Measurements from ENCODE around the gene LTB4R. TPM values are rescaled to one million over a fixed set of nuclear protein-coding genes. Genes with fewer than 3 reads are reported as not detected.

LTB4R gene
- total and polyA plus RNA-seq, 2 donors from 2014 or later: 4.6 to 9.3 TPM

GRCh38 chr14:24307575-24308341, 3.5 kb upstream of the LTB4R start, which contains the start of gene CIDEB:
Gene CIDEB, minus strand, starts transcription at chr14:24307977. Its CDS starts 119 bp downstream, at chr14:24307858.
- H3K27ac ChIP-seq (ENCODE audit: low read depth in 2 of 2, low read length in 2 of 2): peak within 1 kb of the TSS; percentile 71 to 79
- H3K36me3 ChIP-seq (ENCODE audit: control insufficient read depth in 2 of 3, insufficient read depth in 3 of 3, low read length in 3 of 3): peaks cover 2 to 42% (median 26%) of the 10 kb centered on the region in 3 donors
- H3K27me3 ChIP-seq (ENCODE audit: control insufficient read depth, insufficient read depth, low read length): no peaks in the 10 kb centered on the region
- H3K4me1 ChIP-seq (ENCODE audit: control insufficient read depth in 2 of 3, insufficient read depth in 2 of 3, low read depth in 1 of 3, low read length in 3 of 3): peaks cover 0 to 33% (median 28%) of the 10 kb centered on the region in 3 donors
- H3K9ac ChIP-seq (ENCODE audit: low read length in 3 of 3): peak within 1 kb of the TSS in 2 of 3 donors; percentile 41 to 60
- TF ChIP-seq, protein P1, sequence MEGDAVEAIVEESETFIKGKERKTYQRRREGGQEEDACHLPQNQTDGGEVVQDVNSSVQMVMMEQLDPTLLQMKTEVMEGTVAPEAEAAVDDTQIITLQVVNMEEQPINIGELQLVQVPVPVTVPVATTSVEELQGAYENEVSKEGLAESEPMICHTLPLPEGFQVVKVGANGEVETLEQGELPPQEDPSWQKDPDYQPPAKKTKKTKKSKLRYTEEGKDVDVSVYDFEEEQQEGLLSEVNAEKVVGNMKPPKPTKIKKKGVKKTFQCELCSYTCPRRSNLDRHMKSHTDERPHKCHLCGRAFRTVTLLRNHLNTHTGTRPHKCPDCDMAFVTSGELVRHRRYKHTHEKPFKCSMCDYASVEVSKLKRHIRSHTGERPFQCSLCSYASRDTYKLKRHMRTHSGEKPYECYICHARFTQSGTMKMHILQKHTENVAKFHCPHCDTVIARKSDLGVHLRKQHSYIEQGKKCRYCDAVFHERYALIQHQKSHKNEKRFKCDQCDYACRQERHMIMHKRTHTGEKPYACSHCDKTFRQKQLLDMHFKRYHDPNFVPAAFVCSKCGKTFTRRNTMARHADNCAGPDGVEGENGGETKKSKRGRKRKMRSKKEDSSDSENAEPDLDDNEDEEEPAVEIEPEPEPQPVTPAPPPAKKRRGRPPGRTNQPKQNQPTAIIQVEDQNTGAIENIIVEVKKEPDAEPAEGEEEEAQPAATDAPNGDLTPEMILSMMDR (IDR thresholded peaks at IDR 0.05; ENCODE audit: borderline replicate concordance, extremely low read depth, insufficient read depth): peak; percentile 91
- intact Hi-C loops (cut with DNase I): loop anchor here (10.0 kb wide), 1 partner anchor 53 kb away; no protein-coding TSS in a partner anchor
- FAIRE-seq (no peak), DNase-seq (peak in 3 of 5 donors; percentile 70 to 76 (median 74))
- H3K9me3 ChIP-seq (ENCODE audit: control insufficient read depth in 2 of 3, insufficient read depth in 1 of 3, low read length in 3 of 3): no peaks in the 10 kb centered on the region
- H3K4me3 ChIP-seq (ENCODE audit: low read length in 3 of 3): peak within 1 kb of the TSS in 2 of 3 donors; percentile 57 to 60

- intact Hi-C loops (cut with DNase I): loop anchor here (10.0 kb wide), 1 partner anchor 54 kb away; no protein-coding TSS in a partner anchor
- H3K4me3 ChIP-seq (ENCODE audit: low read length in 3 of 3): no peak overlapping the region
- peaks cover 2 to 34% (median 26%) of the 10 kb centered on the region in 3 donors for H3K36me3 ChIP-seq (ENCODE audit: control insufficient read depth in 2 of 3, insufficient read depth in 3 of 3, low read length in 3 of 3)
- no peaks in the 10 kb centered on the region for H3K27me3 ChIP-seq (ENCODE audit: control insufficient read depth, insufficient read depth, low read length)
- TF ChIP-seq, protein P1 (IDR thresholded peaks at IDR 0.05; ENCODE audit: borderline replicate concordance, extremely low read depth, insufficient read depth): no peak
- peaks cover 0 to 35% (median 33%) of the 10 kb centered on the region in 3 donors for H3K4me1 ChIP-seq (ENCODE audit: control insufficient read depth in 2 of 3, insufficient read depth in 2 of 3, low read depth in 1 of 3, low read length in 3 of 3)
- peak overlapping the region in 1 of 3 donors; percentile 17 for H3K9ac ChIP-seq (ENCODE audit: low read length in 3 of 3)
- H3K9me3 ChIP-seq (ENCODE audit: control insufficient read depth in 2 of 3, insufficient read depth in 1 of 3, low read length in 3 of 3): no peaks in the 10 kb centered on the region
- DNase-seq (no peak), FAIRE-seq (no peak)
- peak overlapping the region in 1 of 2 donors; percentile 79 for H3K27ac ChIP-seq (ENCODE audit: low read depth in 2 of 2, low read length in 2 of 2)
These were observed 2.8 kb upstream of the LTB4R start for GRCh38 chr14:24308342-24309124.

DNA sequence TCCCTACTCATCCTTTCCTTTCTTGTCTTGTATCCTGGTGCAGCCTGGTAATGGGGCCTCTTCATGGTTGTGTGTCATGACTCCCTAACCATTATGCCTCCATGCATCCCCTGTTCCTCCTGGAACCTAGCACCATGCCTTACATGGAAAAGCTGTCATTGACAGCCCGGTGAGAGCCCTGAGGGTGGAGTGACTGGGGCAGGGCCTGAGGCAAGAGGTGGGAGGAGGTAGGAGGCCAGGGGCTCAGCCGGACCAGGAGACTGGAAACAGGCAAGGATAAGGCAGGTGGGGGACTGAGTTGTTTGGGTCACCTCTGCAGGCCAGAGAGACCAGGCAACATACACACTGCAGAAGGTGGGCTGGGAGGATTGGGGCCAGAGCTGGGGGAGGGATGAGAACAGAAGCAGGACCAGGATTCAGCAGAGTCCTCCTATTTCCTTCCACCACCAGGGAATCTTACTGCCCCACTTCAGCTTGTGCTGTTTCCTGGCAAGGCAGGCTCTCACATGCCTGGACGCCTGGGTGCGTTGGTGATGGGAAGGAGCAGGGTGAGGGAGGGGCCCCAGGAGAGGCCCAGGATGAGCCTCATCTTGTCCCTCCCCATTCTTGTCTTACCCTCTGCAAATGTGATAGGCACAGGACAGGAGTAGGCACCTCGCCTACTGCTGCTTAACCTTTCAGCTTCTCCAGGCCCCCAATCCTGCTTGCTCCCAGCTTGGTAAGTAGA, 1.6 kb upstream of the LTB4R start, which contains the start of gene LTB4R2:
Gene LTB4R2 (plus strand): TSS at position 603 of the 727 bp plus-strand sequence. CDS start 525 bp downstream, outside the sequence.
- Histone ChIP-seq H3K27me3 (ENCODE audit: control insufficient read depth, insufficient read depth, low read length) (no peaks in the 10 kb centered on the region), H3K4me1 (ENCODE audit: control insufficient read depth in 2 of 3, insufficient read depth in 2 of 3, low read depth in 1 of 3, low read length in 3 of 3) (peaks cover 0 to 42% (median 38%) of the 10 kb centered on the region in 3 donors), H3K36me3 (ENCODE audit: control insufficient read depth in 2 of 3, insufficient read depth in 3 of 3, low read length in 3 of 3) (peaks cover 2 to 23% (median 15%) of the 10 kb centered on the region in 3 donors), H3K9me3 (ENCODE audit: control insufficient read depth in 2 of 3, insufficient read depth in 1 of 3, low read length in 3 of 3) (no peaks in the 10 kb centered on the region), H3K27ac (ENCODE audit: low read depth in 2 of 2, low read length in 2 of 2) (peak within 1 kb of the TSS; percentile 68 to 72), H3K9ac (ENCODE audit: low read length in 3 of 3) (peak within 1 kb of the TSS in 1 of 3 donors; percentile 17), H3K4me3 (ENCODE audit: low read length in 3 of 3) (peak within 1 kb of the TSS in 2 of 3 donors; percentile 18 to 49)
- DNase-seq: no peak
- intact Hi-C loops (cut with DNase I): loop anchor here (10.0 kb wide), 1 partner anchor 55 kb away; no protein-coding TSS in a partner anchor
- FAIRE-seq: no peak
- TF ChIP-seq, protein P1 (IDR thresholded peaks at IDR 0.05; ENCODE audit: borderline replicate concordance, extremely low read depth, insufficient read depth): no peak
